HCT116 (cell line): ENCODE data around the gene PARP8.

Source experiments
- CBX3 ChIP-seq: IDR thresholded peaks from 2 replicates; pipeline ENCODE4 v1.6.1; 2012; ENCODE audit warnings: low read depth
- EGR1 ChIP-seq: IDR thresholded peaks from 2 replicates; pipeline ENCODE4 v1.6.1; 2012; ENCODE audit warnings: low read depth
- EZH2 ChIP-seq: fragments of 200-600 bp; sonication (generic); IDR thresholded peaks from 2 replicates; pipeline ENCODE4 v1.6.1; 2017; ENCODE audit warnings: antibody characterized with exemption, mixed run types
- EZH2phosphoT487 ChIP-seq: fragments of 200-600 bp; IDR thresholded peaks from 2 replicates; pipeline ENCODE4 v1.6.1; 2018; ENCODE audit warnings: antibody characterized with exemption, borderline replicate concordance
- POLR2A ChIP-seq: IDR thresholded peaks from 2 replicates; pipeline ENCODE4 v1.7.0; 2011; ENCODE audit warnings: borderline replicate concordance; ENCODE audit not compliant: insufficient read depth, insufficient read length; ENCODE audit errors: extremely low read depth
- POLR2AphosphoS5 ChIP-seq: IDR thresholded peaks from 2 replicates; pipeline ENCODE4 v1.6.1; 2011; ENCODE audit warnings: mild to moderate bottlenecking, low read depth, low read length, moderate library complexity
- RAD21 ChIP-seq: IDR thresholded peaks from 2 replicates; pipeline ENCODE4 v1.6.1; 2012; ENCODE audit warnings: low read depth, mild to moderate bottlenecking
- SRF ChIP-seq: IDR thresholded peaks from 2 replicates; pipeline ENCODE4 v1.6.1; 2012; ENCODE audit warnings: low read depth
- YY1 ChIP-seq: IDR thresholded peaks from 2 replicates; pipeline ENCODE4 v1.6.1; 2011; ENCODE audit warnings: low read length, low read depth, moderate library complexity, mild to moderate bottlenecking; ENCODE audit not compliant: insufficient replicate concordance; ENCODE audit errors: extremely low read depth
- TF ChIP-seq, protein P1 (sequence below), 3 experiments: fragments of 200-600 bp in 1 of 3; sonication (generic) in 1 of 3; IDR thresholded peaks in 2 of 3; conservative IDR thresholded peaks in 1 of 3; 2 replicates each; pipeline ENCODE4 v1.5.1; 2012 to 2017; ENCODE audit warnings: low read depth in 2 of 3, low read length in 2 of 3, antibody characterized with exemption in 1 of 3, borderline replicate concordance in 1 of 3, control low read depth in 1 of 3, mild to moderate bottlenecking in 1 of 3, mixed read lengths in 1 of 3, mixed run types in 1 of 3, moderate library complexity in 1 of 3; ENCODE audit not compliant: insufficient read depth in 1 of 3
- TF ChIP-seq, protein P2 (sequence below): IDR thresholded peaks from 2 replicates; pipeline ENCODE4 v1.6.1; 2012; ENCODE audit warnings: low read depth
- TF ChIP-seq, protein P3 (sequence below): IDR thresholded peaks from 2 replicates; pipeline ENCODE4 v1.6.1; 2012

DNA sequence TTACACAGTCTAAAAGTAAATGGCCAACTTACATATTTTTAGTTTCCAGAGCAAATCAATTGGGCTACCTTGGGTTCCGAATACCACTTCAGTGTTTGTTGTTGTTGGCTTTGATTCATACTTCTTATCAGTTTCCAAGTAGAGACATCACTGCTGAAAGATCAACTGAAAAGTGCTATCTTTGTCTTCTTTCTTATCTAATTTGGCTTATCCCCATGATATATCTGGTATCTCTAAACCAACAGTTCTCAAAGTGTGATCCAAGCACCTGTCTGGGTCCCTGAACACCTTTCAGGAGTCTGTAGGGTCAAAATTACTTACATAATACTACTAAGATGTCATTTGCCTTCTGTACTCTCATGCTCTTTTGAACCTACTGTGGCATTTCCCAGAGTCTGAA is 200.0 kb downstream of the PARP8 start:
- TF ChIP-seq EZH2 = no peak
- no peak for TF ChIP-seq POLR2A
- TF ChIP-seq EZH2phosphoT487 = no peak
- TF ChIP-seq, protein P1, sequence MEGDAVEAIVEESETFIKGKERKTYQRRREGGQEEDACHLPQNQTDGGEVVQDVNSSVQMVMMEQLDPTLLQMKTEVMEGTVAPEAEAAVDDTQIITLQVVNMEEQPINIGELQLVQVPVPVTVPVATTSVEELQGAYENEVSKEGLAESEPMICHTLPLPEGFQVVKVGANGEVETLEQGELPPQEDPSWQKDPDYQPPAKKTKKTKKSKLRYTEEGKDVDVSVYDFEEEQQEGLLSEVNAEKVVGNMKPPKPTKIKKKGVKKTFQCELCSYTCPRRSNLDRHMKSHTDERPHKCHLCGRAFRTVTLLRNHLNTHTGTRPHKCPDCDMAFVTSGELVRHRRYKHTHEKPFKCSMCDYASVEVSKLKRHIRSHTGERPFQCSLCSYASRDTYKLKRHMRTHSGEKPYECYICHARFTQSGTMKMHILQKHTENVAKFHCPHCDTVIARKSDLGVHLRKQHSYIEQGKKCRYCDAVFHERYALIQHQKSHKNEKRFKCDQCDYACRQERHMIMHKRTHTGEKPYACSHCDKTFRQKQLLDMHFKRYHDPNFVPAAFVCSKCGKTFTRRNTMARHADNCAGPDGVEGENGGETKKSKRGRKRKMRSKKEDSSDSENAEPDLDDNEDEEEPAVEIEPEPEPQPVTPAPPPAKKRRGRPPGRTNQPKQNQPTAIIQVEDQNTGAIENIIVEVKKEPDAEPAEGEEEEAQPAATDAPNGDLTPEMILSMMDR (IDR thresholded peaks at IDR 0.05 in 2 of 3, conservative IDR thresholded peaks at IDR 0.05 in 1 of 3; ENCODE audit: borderline replicate concordance in 1 of 3, insufficient read depth in 1 of 3, low read depth in 2 of 3, low read length in 2 of 3) = no peak
- TF ChIP-seq, protein P2, sequence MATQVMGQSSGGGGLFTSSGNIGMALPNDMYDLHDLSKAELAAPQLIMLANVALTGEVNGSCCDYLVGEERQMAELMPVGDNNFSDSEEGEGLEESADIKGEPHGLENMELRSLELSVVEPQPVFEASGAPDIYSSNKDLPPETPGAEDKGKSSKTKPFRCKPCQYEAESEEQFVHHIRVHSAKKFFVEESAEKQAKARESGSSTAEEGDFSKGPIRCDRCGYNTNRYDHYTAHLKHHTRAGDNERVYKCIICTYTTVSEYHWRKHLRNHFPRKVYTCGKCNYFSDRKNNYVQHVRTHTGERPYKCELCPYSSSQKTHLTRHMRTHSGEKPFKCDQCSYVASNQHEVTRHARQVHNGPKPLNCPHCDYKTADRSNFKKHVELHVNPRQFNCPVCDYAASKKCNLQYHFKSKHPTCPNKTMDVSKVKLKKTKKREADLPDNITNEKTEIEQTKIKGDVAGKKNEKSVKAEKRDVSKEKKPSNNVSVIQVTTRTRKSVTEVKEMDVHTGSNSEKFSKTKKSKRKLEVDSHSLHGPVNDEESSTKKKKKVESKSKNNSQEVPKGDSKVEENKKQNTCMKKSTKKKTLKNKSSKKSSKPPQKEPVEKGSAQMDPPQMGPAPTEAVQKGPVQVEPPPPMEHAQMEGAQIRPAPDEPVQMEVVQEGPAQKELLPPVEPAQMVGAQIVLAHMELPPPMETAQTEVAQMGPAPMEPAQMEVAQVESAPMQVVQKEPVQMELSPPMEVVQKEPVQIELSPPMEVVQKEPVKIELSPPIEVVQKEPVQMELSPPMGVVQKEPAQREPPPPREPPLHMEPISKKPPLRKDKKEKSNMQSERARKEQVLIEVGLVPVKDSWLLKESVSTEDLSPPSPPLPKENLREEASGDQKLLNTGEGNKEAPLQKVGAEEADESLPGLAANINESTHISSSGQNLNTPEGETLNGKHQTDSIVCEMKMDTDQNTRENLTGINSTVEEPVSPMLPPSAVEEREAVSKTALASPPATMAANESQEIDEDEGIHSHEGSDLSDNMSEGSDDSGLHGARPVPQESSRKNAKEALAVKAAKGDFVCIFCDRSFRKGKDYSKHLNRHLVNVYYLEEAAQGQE = no peak
- no peak for TF ChIP-seq SRF
- TF ChIP-seq, protein P3, sequence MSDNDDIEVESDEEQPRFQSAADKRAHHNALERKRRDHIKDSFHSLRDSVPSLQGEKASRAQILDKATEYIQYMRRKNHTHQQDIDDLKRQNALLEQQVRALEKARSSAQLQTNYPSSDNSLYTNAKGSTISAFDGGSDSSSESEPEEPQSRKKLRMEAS = no peak
- no peak for TF ChIP-seq EGR1
- TF ChIP-seq CBX3 = no peak
- no peak for TF ChIP-seq YY1
- TF ChIP-seq POLR2AphosphoS5 = no peak
- no peak for TF ChIP-seq RAD21
